NCI-H460 (cell line): ENCODE results near the gene LTA. TPM values are rescaled to one million over a fixed set of nuclear protein-coding genes. Genes with fewer than 3 reads are reported as not detected.

ENCODE experiments used
- DNase-seq: peaks from one replicate; pipeline ENCODE4 v3.0.0-alpha.2; 2016; ENCODE audit warnings: low read depth; ENCODE audit errors: extremely low read depth
- polyA plus RNA-seq: library from polyadenylated mRNA; depleted of rRNA; stranded (reverse); fragments of >200 nt; gene quantifications from 2 replicates; pipeline ENCODE4 v1.2.3, GENCODE V29; 2014; cell fraction: nucleus; rRNA removed
- total RNA-seq: library from RNA; depleted of rRNA; stranded (reverse); fragments of >200 nt; shearing (Covaris generic); gene quantifications from 2 replicates; pipeline ENCODE4 v1.2.3, GENCODE V29; 2014; rRNA removed

LTA gene
- not detected in 2 replicates for total RNA-seq
- polyA plus RNA-seq = not detected in 2 replicates

GRCh38 chr6:31572041-31572911, at the start of gene LTA:
LTA (plus strand) TSS chr6:31572289; CDS start chr6:31572743, 454 bp downstream.
- no peak for DNase-seq

GRCh38 chr6:31525553-31525931, 46.5 kb upstream of the LTA start:
- DNase-seq = no peak

GRCh38 chr6:31525932-31526591, 46.0 kb upstream of the LTA start:
- no peak for DNase-seq

- DNase-seq = no peak
Measured at GRCh38 chr6:31528307-31528777, 43.7 kb upstream of the LTA start.

GRCh38 chr6:31528821-31529328, 43.2 kb upstream of the LTA start, which contains the start of gene MCCD1:
MCCD1 (plus strand) TSS chr6:31528962; CDS start chr6:31529015, 53 bp downstream.
- no peak for DNase-seq

- DNase-seq = no peak
Measured at GRCh38 chr6:31529329-31530150, 42.5 kb upstream of the LTA start.

GRCh38 chr6:31530659-31531058, 41.4 kb upstream of the LTA start:
- DNase-seq = no peak

- no peak for DNase-seq
Measured at GRCh38 chr6:31531162-31531561, 40.9 kb upstream of the LTA start.

GRCh38 chr6:31531771-31532643, 40.1 kb upstream of the LTA start:
- DNase-seq = no peak

GRCh38 chr6:31532644-31533454, 39.2 kb upstream of the LTA start:
- no peak for DNase-seq

- DNase-seq = no peak
Measured at GRCh38 chr6:31533455-31533841, 38.6 kb upstream of the LTA start.

- no peak for DNase-seq
Measured at GRCh38 chr6:31534011-31534410, 38.1 kb upstream of the LTA start.

GRCh38 chr6:31534521-31535040, 37.5 kb upstream of the LTA start:
- no peak for DNase-seq

- no peak for DNase-seq
Measured at GRCh38 chr6:31535538-31536324, 36.4 kb upstream of the LTA start.

GRCh38 chr6:31538805-31539400, 33.2 kb upstream of the LTA start:
- DNase-seq = no peak

GRCh38 chr6:31540640-31541039, 31.4 kb upstream of the LTA start:
- DNase-seq = no peak

- no peak for DNase-seq
Measured at GRCh38 chr6:31541059-31541657, 30.9 kb upstream of the LTA start.
